ENCODE measurements around the gene PSG6. TPM values are rescaled to one million over a fixed set of nuclear protein-coding genes. Genes with fewer than 3 reads are reported as not detected.
"Not testable (repeated sequence)": the region's sequence is repeated elsewhere in the genome, so short reads cannot be mapped to it uniquely, and the experiment has no call there.

Gene PSG6
- total and polyA plus RNA-seq, 2 of the 8 experiments (the other 6 are each of a cell fraction or from before 2014, with no cell fraction given): not detected

DNA sequence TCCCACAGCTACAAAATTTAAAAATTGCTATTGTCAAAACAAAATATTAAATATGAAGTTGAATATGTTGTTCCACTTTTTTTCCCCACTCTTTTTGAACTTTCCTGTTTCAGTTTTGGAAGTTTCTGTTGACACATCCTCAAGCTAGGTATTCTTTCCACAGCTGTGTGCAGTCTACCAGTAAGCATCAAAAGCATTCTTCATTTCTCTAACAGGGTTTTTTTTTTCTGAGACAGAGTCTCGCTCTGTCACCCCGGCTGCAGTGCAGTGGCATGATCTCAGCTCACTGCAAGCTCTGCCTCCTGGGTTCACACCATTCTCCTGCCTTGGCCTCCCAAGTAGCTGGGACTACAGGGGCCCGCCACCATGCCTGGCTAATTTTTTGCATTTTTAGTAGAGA lies 43.6 kb downstream of the PSG6 start:
- H3K27ac ChIP-seq (ENCODE audit: low read depth, low read length); H2BK5ac ChIP-seq (ENCODE audit: low read depth, low read length); H3K4me2 ChIP-seq (ENCODE audit: insufficient read depth in 1 of 2, low read depth in 2 of 2, low read length in 2 of 2); H3K23ac ChIP-seq (ENCODE audit: insufficient read length); H3K18ac ChIP-seq (ENCODE audit: extremely low read depth, low read length); H4K20me1 ChIP-seq (replicated peaks in 1 of 2; ENCODE audit: control insufficient read depth in 1 of 2, insufficient read depth in 2 of 2, low read length in 2 of 2); H3K4me3 ChIP-seq (ENCODE audit: extremely low read depth in 1 of 4, insufficient read depth in 2 of 4, low read depth in 3 of 4, low read length in 4 of 4); H3K4ac ChIP-seq (replicated peaks; ENCODE audit: insufficient read length, low read depth, low read length); H3K23me2 ChIP-seq (ENCODE audit: low read depth, low read length); H4K5ac ChIP-seq (ENCODE audit: insufficient read length, low read depth, low read length); H3K14ac ChIP-seq (ENCODE audit: insufficient read length); H2BK15ac ChIP-seq (ENCODE audit: low read length); H2BK20ac ChIP-seq (ENCODE audit: low read length); H3K9ac ChIP-seq (replicated peaks in 1 of 4; ENCODE audit: extremely low read depth in 1 of 4, low read depth in 3 of 4, low read length in 3 of 4); POLR2A ChIA-PET (ENCODE audit: partially characterized antibody); H3K79me1 ChIP-seq (ENCODE audit: low read depth, low read length); H4K8ac ChIP-seq (ENCODE audit: extremely low read depth, insufficient read depth, low read length); H2BK120ac ChIP-seq (replicated peaks; ENCODE audit: low read depth, low read length); H3K36me3 ChIP-seq (ENCODE audit: control insufficient read depth in 2 of 4, insufficient read depth in 4 of 4, low read length in 3 of 4); H2BK12ac ChIP-seq (ENCODE audit: low read depth, low read length); H3K79me2 ChIP-seq (ENCODE audit: control insufficient read depth in 1 of 2, insufficient read depth in 2 of 2, low read length in 2 of 2); H3K56ac ChIP-seq (replicated peaks; ENCODE audit: insufficient read length, low read depth, low read length); DNase-seq (ENCODE audit: low read depth in 1 of 2, low spot score in 2 of 2); H2AFZ ChIP-seq (ENCODE audit: low read length); H4K91ac ChIP-seq (replicated peaks; ENCODE audit: insufficient read length, low read length); FAIRE-seq; H3K27me3 ChIP-seq (replicated peaks in 1 of 4; ENCODE audit: control insufficient read depth in 3 of 4, extremely low read depth in 1 of 4, insufficient read depth in 3 of 4, low read length in 3 of 4); H3K4me1 ChIP-seq (replicated peaks in 1 of 4; ENCODE audit: control insufficient read depth in 3 of 4, insufficient read depth in 4 of 4, low read length in 3 of 4); H2AK5ac ChIP-seq (ENCODE audit: low read depth, low read length): not testable (repeated sequence)
- CTCF ChIA-PET (ENCODE audit: partially characterized antibody): interaction anchor here (1.0 kb wide), 1 partner anchor 9 kb away, joined by 3 read pairs; no protein-coding TSS in a partner anchor
- peaks cover 29 to 66% of the 10 kb centered on the region in 2 experiments; a peak in 3 of 4 replicates for H3K9me3 ChIP-seq (ENCODE audit: insufficient read depth in 2 of 2, low read depth in 1 of 2, low read length in 1 of 2)
- WGBS, 2 experiments (ENCODE audit: extremely low coverage in 1 of 2, insufficient coverage in 1 of 2, insufficient read length in 1 of 2, insufficient replicate concordance in 2 of 2, low coverage in 1 of 2, low lambda C conversion rate in 2 of 2, missing lambda C conversion rate in 1 of 2): 83% methylated on average over 3 of the region's 3 CpGs; no CpG with 5 or more reads in 1 of the 2 experiments

Measured in H1 (cell line).